ENCODE data around the gene RND2.
"Not testable (repeated sequence)": the region's sequence is repeated elsewhere in the genome, so short reads cannot be mapped to it uniquely, and the experiment has no call there.

The RND2 gene

DNA sequence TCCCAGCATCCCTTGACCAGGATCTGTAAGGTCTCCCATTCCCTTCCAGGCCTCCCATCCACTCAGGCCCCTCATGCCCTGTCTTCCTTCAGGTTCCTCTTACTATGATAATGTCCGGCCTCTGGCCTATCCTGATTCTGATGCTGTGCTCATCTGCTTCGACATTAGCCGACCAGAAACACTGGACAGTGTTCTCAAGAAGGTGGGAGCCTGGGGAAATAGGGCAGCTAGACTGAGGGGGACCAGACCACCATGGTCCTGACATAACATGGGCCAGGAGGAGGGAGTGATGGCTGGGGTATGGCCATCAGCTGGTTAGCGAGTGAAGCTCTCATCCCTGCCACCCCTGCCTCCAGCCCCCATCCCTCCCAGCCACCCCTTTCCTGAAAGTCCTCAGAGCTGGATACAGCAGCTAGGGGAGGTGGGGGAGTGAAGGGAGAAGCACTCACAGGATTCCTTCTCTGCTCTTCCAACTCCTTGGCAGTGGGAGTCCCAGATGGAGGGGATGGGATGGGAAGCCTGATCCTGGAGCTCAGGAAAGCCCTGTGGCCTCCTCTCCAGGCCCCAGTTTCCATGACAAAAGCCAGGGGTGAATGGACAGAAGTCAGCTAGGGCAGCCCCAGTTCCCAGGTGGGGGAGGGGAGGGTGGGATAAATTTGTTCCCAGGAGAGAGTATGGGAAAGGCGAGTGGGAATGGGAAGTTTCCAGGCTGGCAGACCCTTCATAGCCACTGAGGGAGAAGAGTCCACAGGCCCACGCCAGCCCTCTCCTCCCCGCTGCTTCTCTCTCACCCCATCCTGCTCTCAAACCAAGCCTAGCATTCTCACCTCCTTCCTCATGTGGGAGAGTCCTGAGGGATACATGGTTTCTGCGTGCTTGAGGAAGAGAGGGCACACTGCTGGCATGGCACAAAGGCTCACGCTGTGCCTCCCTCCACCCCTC is 2.3 kb downstream of the RND2 start:
- no peak for DNase-seq

DNA sequence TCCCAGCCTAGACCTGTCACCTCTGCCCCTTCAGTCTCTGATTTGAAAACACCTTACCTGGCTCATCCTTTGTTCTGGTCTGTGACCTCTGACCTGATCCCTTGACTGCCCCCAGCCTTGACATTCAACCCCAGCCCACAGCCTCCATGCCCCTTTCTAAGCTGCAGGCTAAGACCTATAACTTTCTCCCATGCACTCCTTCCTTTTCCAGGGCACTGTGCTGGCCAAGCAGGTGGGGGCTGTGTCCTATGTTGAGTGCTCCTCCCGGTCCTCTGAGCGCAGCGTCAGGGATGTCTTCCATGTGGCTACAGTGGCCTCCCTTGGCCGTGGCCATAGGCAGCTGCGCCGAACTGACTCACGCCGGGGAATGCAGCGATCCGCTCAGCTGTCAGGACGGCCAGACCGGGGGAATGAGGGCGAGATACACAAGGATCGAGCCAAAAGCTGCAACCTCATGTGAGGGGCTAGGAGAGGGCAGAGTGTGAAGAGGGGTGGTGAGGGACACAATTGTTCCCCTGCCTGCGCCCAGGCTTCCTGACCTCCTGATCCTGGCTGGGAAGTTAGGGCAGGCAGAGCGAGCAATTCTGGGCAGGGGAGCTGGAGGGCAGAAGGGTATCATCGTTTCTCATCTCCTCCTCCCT is 3.3 kb downstream of the RND2 start:
- DNase-seq: no peak

DNA sequence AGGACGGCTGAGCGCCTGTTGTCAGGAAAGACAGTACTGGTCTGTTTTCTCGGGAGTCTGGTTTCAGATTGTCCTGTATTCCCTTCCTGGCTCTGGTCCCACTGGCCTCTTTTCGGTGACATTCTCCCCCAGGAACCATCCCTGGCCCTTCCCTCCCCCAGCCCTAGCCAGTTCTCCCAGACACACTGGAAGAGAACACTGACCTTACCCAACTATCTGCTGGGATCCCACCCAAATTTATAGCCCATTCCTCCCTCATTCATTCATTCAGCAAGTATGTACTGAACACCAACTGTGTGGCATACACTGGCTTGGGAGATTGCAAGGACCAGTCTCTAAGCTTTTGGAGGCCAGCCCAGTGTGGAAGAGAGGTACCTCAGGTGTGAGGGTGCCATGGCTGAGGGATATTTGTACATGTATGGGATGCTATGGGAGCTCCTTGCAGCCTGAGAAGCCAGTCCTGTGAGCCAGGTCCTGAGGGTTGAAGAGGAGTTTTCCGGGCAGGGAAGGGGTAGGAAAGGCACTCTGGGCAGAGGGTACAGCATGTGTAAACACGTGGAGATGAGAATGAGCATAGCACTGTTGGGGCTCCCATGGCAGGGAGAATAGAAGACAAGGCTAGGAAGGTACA is 5.2 kb downstream of the RND2 start:
- no peak for DNase-seq

DNA sequence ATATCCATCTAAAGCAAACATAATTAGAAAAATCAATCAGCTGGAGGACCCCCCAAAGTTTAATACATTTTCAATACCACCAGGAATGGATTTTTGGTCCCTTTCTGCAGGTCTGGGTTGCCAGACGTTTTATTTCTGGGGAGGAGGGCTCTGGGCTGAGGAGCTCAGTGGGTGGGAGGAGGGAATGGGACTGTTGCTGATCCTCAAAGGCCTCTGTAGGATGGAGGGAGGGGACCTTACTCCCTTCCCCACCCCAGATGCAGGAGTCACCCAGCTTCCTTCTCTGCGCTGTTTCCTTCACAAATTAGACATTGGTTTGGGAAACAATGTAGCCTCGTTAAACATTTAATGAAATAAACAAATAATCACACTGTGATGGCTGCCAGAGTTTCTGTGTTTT is 6.6 kb downstream of the RND2 start:
- DNase-seq: no peak

DNA sequence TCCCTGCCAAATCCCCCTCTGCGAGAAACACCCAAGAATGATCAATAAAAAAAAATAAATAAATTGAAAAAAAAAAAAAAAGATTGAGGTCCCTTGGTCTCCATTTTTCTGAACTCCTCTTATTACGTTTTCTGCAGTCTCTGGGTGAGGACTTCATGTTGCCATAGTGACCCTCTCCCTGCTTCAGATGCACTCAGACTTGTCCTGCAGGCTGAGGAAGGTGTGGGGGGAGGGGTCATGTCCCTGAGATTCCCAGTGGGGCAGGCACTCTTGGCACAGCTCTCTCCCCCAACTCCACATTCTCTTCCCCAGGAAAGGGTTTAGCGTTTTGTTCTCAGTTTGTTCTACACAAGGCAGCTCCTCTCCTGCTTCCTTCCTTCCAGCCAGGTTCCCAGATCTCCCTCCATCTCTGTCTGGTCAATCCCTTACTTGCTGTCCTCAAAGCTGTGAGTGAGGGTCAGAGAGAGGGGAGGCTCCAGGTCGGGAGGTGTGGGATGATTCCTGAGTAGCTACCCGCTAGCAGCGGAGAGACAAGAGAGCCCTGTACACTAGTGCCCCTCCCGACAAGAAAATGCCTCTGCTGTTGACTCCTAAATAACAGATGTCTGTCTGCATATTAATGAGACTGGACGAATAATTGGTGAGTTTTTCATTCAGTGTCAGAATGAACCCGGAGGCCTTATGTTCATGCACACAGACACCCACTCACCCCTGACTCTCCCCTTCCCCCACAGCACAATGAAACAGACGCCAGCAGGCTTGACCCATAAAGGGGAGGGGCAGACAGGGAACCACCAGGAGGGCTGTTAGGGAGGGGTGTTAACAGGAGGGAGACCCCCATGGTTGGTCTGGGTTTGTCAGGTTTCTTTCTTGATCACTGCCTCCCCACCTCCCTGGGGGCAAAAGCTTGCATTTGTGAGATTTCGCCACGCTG is 9.2 kb downstream of the RND2 start:
- no peak for DNase-seq

DNA sequence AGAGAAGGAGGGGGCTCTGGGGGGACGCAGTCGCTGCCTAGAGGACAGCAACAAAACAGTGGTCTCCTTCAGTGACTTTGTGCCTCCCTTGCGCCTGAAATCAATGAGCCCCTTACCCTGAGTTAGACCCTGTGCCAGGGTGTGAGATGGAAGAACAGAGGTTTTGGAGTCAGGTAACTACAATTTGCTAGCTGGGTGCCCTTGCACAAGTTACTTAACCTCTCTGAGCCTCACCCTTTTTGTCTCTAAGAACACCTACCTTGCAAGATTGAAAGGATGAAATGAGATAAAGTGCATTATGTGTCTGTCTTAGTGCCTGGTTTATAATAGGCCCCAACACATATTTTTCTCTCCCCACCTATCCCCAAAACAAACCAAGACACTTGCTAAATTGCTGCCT is 9.9 kb downstream of the RND2 start:
- no peak for DNase-seq

DNA sequence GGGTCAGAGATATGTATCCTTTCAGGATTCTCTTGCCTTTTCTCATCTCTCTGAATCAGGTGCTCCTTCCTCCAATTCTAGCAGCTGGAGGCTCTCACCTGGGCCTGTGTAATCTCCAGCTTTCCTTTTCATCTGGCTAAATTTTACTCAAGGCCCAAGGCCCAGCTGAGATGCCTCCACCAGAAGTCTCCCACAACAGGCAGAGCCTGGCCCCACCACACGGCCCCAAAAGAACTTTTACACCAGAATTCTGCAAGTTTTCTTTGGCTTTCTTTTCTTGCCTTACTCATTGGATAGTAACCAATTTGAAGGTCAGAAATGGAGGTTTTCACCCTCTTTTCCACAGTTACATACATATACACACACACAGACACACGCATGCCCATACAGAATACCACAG is 14.6 kb downstream of the RND2 start:
- DNase-seq: no peak

DNA sequence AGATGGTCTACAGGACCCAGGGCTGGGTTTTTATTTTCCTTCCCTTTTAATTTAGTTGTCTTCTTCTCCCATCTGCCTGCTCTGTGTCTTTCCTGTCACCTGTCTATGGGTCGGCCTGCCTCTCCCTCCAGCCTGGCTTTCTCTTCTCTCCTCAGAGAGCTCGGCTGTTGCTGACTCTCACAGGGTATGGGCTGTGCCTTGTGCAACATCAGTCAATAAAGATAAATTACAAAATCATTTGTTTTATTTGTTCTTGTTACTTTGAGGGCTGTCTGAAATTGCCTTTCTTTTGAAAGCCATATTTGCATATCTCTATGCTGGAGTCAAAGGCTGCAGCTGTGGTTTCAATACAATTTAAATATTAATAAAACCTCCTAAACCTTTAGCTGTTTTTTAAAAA is 15.6 kb downstream of the RND2 start:
- DNase-seq: no peak

DNA sequence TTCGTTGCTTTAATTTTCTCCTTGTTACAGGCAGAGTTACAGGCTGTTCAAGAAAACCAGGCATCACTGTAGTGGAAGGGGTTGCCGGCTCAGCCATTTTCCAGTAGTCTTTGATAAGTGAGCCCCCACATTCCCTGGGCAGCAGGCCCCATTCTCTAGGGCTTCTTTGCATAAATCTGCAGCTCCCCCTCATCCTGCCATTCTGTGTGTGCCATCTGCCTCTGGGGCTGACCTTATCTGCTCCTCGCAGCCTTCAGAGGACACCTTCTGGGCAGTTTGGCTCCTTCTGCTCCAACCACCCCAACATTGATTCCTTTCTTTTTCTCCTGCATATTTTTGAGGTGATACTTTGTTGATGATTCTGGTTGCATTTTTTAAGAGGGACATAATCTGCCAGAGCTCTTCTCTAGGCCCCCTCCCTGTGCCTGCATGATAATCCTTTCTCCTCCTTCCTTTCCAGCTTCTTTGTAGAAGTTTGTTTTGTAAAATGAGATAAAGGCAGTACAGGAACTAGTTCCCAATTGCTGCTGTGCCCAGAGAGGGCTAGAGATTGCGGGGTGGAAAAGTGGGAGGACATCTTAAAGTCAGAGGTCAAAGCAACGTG is 17.1 kb downstream of the RND2 start:
- DNase-seq: no peak

DNA sequence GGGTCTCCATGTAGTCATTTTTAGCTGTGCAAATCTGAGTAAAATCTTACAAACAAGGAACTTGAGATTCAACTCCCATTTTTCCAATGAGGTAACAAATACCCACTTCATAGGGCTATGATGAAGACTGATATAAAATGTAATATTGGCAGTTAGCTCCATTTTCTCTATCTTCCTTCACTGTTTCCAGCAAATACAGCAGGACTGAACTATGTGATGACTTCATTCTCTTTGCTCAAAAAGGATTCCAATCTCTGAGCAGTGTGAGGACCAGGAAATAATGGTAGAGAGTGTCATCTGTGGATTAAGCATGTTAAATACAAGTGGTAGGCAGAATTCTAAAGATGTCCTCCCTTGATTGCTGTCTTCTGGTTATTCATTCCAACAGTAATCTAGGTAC is 18.3 kb downstream of the RND2 start:
- no peak for DNase-seq

DNA sequence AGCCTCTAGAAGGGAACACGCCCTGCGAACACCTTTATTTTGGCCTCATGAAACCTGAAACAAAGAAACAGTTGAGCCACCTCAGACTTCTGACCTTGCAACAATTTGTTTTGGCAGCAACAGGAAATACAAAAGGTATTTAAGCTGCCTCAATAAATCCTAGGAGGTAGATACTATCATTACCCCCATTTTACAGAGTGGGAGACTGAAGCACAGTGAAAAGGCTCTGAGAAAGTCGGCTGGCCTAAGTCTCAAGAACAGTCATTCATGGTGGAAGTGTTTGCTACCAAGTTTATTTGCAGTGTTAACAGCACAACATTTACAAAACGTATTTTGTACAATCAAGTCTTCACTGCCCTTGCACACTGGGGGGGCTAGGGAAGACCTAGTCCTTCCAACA is 19.0 kb downstream of the RND2 start:
- no peak for DNase-seq

DNA sequence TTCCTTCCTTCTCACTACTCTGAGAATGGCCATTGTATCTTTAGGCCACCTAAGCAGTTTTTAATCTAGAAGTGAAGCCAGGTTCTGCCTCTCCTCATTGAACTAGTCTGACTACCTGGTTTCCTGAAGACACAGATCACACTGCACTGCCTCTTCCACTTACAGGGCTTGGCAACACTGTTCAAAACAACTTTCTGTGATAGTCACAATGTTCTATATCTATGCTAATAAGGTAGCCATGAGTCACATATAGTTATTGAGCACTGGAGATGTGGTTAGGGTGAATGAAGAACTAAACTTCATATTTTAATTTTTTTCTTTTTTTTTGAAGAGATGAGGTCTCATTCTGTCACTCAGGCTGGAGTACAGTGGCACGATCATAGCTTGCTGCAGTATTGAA is 26.9 kb downstream of the RND2 start:
- no peak for DNase-seq

DNA sequence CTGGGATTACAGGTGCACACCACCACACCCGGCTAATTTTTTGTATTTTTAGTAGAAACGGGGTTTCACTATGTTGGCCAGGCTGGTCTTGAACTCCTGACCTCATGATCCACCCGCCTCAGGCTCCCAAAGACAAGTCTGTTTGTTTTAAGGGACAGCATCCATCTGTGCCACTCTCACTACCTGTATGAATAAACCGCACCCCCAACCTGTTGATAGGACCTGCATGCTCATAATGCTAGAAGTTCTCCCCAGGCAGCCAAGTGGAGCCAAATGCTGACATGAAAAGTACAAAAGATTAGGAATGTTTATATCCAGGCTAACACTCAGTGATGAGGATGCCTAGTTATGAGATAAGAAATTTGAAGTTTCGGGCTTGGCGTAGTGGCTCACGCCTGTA is 28.0 kb downstream of the RND2 start:
- not testable (repeated sequence) for DNase-seq

DNA sequence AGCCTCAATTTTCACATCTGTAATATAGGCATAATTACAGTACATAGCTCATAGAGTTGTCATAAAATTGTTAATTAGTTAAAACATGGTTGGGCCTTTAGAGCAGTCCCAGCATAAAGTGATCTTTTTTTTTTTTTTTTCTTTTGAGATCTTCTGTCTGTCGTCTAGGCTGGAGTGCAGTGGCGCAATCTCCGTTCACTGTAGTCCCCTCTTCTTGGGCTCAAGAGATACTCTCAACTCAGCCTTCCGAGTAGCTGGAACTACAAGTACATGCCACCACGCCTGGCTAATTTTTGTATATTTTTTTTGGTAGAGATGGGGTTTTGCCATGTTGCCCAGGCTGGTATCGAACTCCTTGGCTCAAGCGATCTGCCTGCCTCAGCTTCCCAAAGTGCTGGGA is 31.0 kb downstream of the RND2 start:
- no peak for DNase-seq

DNA sequence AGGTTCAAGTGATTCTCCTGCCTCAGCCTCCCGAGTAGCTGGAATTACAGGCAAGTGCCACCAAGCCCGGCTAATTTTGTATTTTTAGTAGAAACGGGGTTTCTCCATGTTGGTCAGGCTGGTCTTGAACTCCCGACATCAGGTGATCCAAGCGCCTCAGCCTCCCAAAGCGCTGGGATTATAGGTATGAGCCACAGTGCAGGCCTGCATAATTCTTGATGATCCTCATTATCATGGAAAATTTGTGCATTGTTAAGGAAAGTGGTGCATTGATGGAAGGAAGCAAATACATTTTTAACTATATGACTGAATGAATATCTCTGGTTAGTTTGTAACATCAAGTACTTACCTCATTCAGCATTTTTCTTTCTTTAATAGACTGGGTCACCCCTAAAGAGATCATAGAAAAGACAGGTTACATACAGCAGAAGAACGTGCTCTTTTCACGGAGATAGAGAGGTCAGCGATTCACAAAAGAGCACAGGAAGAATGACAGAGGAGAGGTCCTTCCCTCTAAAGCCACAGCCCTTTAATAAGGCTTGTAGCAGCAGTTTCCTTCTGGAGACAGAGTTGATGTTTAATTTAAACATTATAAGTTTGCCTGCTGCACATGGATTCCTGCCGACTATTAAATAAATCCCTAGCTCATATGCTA is 38.1 kb downstream of the RND2 start:
- DNase-seq: no peak

DNA sequence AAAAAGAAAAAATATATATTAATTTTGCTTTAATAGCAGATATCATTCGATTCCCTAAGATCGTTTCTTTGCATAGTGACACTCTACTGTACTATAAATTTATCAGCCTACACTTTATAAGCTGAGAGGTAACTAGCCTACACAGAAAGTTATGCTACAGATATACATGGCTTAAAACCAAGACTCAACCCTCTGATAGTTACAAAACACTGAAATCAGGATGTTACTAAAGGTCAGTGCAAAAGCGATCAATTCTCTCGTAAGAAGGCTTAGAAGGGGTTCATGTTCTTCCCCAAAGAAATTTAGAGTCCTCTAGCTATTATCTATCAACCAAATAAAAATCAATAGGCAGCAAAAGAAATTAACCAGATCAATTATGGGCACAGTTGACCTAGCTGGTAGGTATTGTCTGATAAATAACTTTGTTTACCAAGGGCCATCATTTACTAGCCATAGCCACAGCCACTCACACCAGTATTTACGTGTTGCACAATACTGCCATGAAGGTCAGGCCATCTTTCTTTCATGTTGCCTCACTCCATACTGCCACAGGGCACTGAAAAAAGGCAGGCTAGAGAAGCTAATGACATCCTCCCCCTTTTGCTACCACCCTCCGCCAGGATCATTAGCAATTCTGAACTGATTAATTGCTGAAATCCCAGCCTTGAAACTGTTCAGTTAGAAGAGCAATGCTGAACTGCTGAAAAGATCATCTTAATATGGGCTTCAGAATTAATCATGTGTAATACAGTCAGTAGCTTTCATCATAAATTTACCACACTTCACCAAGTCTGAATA is 43.7 kb downstream of the RND2 start:
- DNase-seq: no peak

DNA sequence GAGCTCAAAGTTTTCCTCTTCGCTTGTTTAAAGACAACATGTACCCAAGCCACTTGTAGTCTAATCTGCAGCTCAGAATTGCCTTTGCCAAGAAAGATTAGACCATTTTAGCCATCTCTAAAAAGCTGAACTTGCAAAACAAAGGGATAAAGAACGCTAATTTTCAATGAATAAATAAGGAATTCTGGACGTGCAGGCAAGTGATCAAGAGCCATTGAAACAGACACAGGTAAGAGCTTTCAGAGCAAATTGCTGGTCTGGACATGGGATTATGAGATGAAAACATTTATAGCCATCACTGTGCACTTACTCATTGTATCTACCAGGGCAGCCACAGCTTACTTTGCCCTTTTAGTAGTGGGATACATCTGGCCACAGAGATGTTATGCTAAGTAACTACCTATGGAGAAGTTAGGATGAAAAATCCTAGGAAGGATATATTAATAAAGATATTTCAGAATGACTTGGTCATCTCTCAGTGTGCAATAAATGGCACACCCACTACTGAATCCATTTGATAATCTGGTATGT is 44.4 kb downstream of the RND2 start:
- no peak for DNase-seq

DNA sequence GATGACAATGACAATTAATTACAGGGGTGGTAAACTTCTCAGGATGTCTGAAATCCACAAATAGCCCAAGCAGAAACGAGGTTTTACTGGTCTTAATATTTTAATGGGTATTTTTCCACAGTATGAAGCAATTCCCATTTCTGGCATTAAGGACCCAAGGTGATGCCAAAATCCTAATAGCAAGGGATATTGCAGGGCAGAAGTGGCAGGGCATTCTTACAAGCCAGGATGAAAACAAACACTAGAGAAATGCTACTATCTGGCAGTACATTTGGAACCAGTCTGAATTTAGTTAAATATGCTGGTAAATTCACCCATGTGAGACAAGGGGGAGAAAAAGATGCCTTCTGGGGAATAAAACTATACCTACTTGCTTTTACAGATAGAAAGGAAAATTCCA is 45.2 kb downstream of the RND2 start:
- DNase-seq: no peak

DNA sequence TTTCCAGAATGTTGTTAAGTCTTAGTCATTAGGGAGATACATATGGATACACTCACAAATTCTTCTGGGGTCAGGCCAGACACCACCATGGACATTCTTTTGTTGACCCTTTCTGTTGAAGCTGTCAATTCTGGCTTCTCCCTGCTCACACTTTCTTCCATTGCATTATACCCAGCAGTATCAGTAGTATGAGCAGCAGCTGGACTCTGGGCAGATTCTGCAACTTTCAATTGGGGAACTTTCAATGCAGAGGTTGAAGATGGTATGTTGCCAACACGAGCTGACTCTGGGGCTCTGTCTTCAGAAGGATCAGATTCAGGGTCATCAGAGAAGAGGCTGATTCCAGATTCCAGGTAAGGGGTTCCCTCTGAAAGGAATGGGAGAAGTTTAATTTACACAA is 45.8 kb downstream of the RND2 start:
- no peak for DNase-seq

DNA sequence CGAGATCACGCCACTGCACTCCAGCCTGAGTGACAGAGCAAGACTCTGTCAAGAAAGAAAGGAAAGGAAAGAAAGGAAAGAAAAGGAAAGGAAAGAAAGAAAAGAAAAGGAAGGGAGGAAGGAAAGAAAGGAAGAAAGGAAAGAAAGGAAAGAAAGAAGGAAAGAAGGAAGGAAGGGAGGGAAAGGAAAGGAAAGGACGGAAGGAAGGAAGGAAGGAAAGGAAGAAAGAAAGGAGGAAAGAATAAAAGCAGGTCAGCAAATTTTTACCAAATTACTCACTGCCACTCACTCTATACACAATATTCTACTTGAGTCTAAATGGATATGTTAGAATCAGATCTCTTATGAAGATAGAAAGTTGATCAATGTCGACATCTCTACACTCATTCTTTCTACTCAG is 49.8 kb downstream of the RND2 start:
- no peak for DNase-seq

All from femur (tissue), 1 donor.